Activated CD8-positive, alpha-beta T cell treated with anti-CD3 and anti-CD28 coated beads, Interleukin-2, amount 10 ng/mL, durations not matched to agents 7 days and 5 days (primary cell): Measurements from ENCODE around the gene NRAS. TPM values are rescaled to one million over a fixed set of nuclear protein-coding genes. Genes with fewer than 3 reads are reported as not detected.
A peak's percentile ranks its signal among the peaks of the same experiment; 100 is the strongest.

Experiments
- ATAC-seq: fragments of 150-1000 bp; cut with Tn5 transposase; one replicate; pipeline ENCODE4 v1.10.0; 2021; ENCODE audit warnings: moderate library complexity
- CTCF ChIA-PET: fragments of 350-600 bp; sonication (Branson Sonifier 250); formaldehyde crosslinking; loops from one replicate; lab custom pipeline; 2021; ENCODE audit warnings: antibody characterized with exemption; lab: Charles Lee
- POLR2A ChIA-PET: fragments of 350-600 bp; sonication (Branson Sonifier 250); formaldehyde crosslinking; loops from one replicate; lab custom pipeline; 2021; ENCODE audit warnings: antibody characterized with exemption; lab: Charles Lee
- DNase-seq: peaks from one replicate; pipeline ENCODE4 v3.0.0-alpha.2; 2020
- H3K27ac Mint-ChIP-seq: one replicate; pipeline ENCODE4 v1.8.0; 2021; ENCODE audit warnings: mild to moderate bottlenecking, mixed read lengths
- H3K27me3 Mint-ChIP-seq: one replicate; pipeline ENCODE4 v1.8.0; 2021; ENCODE audit warnings: low read depth, mixed read lengths
- H3K36me3 Mint-ChIP-seq: one replicate; pipeline ENCODE4 v1.8.0; 2021; ENCODE audit warnings: low read depth, mixed read lengths
- H3K4me1 Mint-ChIP-seq: one replicate; pipeline ENCODE4 v1.8.0; 2021; ENCODE audit warnings: low read depth, mixed read lengths
- H3K4me3 Mint-ChIP-seq: one replicate; pipeline ENCODE4 v1.8.0; 2021; ENCODE audit warnings: mild to moderate bottlenecking, mixed read lengths
- H3K9me3 Mint-ChIP-seq: one replicate; pipeline ENCODE4 v1.8.0; 2022; ENCODE audit warnings: mixed read lengths; ENCODE audit not compliant: insufficient read depth
- total RNA-seq, 2 experiments: library from RNA; stranded (reverse); gene quantifications; one replicate each; pipeline ENCODE4 v1.2.3, GENCODE V29; 2021

The NRAS gene
- total RNA-seq, 2 experiments from 2014 or later, result 50.3 to 51.7 TPM

DNA sequence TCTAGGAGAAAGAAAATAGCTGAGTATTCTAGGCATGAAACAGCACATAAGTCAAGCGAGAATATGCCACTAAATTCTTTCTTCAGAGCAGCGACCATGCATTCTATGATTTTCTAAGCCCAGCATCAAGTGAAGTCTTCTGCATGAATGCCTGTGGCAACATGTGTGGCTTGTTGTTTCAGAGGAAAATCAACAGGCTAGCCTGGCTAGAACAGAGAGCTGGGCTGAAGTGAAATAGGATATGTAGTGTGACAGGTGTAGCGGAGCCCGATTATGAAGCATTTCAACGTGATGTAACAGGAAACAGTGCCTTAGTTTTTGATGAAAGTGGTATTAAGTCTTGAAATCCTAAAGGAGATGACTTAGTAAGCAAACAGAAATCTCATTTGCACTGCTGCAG is 34.2 kb upstream of the NRAS start:
- Mint-ChIP-seq H3K27ac (peak overlapping the region; percentile 16), H3K36me3 (peaks cover 57% of the 10 kb centered on the region)

DNA sequence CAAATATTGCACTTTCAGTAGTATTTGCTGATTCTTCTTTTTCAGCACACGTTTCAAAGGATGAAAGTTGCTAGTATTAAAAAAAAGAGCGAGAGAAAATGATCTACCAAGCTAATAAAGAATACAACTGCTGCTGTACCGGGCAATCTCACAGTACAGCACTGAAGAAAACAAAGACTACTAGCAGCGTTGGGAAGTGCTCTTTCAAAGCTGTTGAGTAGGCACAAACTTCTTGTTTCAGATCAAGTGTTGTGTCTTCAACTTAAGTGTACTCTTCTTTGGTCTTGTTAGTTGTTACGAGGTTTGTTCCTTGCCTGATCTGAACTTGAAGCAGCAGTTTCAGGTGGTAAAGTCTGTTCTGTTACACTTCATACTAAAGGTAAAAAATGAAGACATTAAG is 33.3 kb upstream of the NRAS start:
- ChIA-PET CTCF (no interaction called here), POLR2A (interaction anchor here (1.4 to 2.2 kb wide), 3 partner anchors 8 to 34 kb away, joined by 4 to 6 read pairs (median 4); partner anchors contain the start of gene CSDE1)

More for the DNA sequence above, 34.2 kb upstream of the NRAS start:
- no peak for DNase-seq
- Mint-ChIP-seq H3K4me1 (peaks cover 82% of the 10 kb centered on the region), H3K27me3 (no peaks in the 10 kb centered on the region), H3K4me3 (no peak overlapping the region), H3K9me3 (no peaks in the 10 kb centered on the region)
- ChIA-PET CTCF (interaction anchor here (1.5 kb wide), 1 partner anchor 13 kb away, joined by 3 read pairs; no protein-coding TSS in a partner anchor), POLR2A (no interaction called here)
- ATAC-seq, result no peak

DNA sequence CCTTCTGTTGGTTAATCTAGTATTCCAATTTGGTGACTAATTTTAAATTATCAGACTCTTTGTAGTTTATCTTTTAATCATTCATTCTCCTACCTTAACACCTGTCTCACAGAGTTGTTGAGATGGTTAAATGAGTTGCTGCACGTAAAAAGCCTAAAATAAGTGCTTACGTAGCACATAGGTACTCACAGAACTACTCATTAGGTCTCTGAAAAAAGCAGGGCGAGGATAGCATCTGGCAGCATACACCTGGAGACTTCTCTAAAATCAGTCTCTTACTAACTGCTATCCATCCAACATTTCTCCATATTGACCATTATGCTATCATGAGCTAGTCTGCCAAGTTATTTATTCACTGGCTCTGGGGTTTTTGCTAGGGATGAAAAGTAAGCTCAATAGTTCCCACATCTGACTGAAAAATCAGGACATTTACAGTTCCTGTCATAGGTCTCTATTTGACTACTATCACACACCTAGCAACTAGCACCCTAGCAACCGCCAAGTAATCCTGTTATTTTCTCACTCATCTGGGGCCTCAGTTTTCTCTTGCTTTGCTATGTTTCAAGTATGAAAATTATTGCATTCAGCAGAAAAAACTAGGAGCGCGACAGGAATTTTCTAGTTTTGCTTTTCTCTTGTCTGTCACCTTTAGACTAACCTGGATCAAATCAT is 30.0 kb upstream of the NRAS start:
- peaks cover 50% of the 10 kb centered on the region for H3K4me1 Mint-ChIP-seq
- DNase-seq, result no peak
- ChIA-PET POLR2A (no interaction called here), CTCF (no interaction called here)
- no peak for ATAC-seq
- no peaks in the 10 kb centered on the region for H3K27me3 Mint-ChIP-seq
- peaks cover 64% of the 10 kb centered on the region for H3K36me3 Mint-ChIP-seq
- H3K9me3 Mint-ChIP-seq, result no peaks in the 10 kb centered on the region
- H3K27ac Mint-ChIP-seq, result no peak overlapping the region
- no peak overlapping the region for H3K4me3 Mint-ChIP-seq

More for the DNA sequence above, 33.3 kb upstream of the NRAS start:
- Mint-ChIP-seq H3K4me1 (peaks cover 77% of the 10 kb centered on the region), H3K9me3 (no peaks in the 10 kb centered on the region), H3K27ac (no peak overlapping the region), H3K36me3 (peaks cover 58% of the 10 kb centered on the region), H3K4me3 (no peak overlapping the region), H3K27me3 (no peaks in the 10 kb centered on the region)
- DNase-seq (no peak), ATAC-seq (no peak)

DNA sequence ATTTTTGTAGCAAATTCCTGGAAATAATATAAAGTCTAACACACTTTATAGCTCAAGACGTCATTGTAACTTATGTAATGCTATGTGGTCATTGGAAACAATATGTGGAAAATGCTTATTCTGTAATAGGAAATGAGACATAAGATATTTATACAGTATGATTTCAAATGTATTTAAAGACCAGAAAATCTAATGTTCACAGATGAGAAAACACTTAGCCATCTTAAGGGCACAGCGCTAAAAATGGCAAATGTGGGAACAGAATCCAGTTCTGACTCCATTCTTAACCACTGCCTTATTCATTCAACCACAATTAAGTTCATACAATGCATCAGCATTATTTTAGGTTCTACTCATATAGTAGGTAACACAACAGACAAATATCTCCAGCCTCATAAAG is 28.7 kb upstream of the NRAS start:
- POLR2A ChIA-PET, result no interaction called here
- Mint-ChIP-seq H3K27me3 (no peaks in the 10 kb centered on the region), H3K4me1 (peaks cover 41% of the 10 kb centered on the region), H3K9me3 (no peaks in the 10 kb centered on the region), H3K27ac (no peak overlapping the region), H3K4me3 (no peak overlapping the region), H3K36me3 (peaks cover 64% of the 10 kb centered on the region)
- CTCF ChIA-PET, result interaction anchor here (0.5 to 1.1 kb wide), 3 partner anchors 10 to 398 kb away, joined by 4 to 7 read pairs (median 5); no protein-coding TSS in a partner anchor
- no peak for ATAC-seq
- DNase-seq, result no peak

DNA sequence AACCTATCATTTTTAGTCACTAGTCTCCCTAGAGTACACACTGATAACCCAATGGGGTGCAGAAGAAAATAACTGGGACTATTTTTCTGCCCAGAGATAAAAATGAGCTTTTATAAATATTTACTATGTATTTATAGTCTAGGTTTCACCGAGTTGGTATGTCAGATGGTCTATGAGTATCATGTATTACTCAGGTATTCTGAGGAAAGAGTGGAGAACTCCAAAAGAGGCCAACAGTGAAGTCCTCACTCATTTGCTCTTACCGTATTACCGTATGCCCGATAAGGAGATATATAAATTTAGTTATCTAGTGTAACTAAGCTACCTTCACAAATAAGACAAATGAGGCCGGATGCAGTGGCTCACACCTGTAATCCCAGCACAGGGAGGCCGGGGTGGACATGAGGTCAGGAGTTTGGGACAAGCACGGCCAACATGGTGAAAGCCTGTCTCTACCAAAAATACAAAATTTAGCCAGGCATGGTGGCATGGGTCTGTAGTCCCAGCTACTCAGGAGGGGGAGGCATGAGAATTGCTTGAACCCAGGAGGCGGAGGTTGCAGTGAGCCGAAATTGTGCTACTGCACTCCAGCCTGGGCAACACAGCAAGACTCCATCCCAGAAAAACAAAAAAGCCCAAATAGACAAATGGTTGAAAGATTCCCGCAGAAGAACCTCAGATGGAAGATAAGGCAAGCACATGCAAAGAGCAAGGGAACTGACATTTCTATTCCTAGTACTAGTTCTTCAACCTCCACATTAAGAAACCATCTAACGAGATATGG is 25.6 kb upstream of the NRAS start:
- no peak overlapping the region for H3K27ac Mint-ChIP-seq
- ATAC-seq (no peak), DNase-seq (no peak)
- no peak overlapping the region for H3K4me3 Mint-ChIP-seq
- peaks cover 23% of the 10 kb centered on the region for H3K4me1 Mint-ChIP-seq
- H3K9me3 Mint-ChIP-seq, result no peaks in the 10 kb centered on the region
- H3K36me3 Mint-ChIP-seq, result peaks cover 63% of the 10 kb centered on the region
- POLR2A ChIA-PET, result interaction anchor here (0.6 kb wide), 2 partner anchors 37 to 800 kb away, joined by 3 read pairs; no protein-coding TSS in a partner anchor
- CTCF ChIA-PET, result no interaction called here
- no peaks in the 10 kb centered on the region for H3K27me3 Mint-ChIP-seq

DNA sequence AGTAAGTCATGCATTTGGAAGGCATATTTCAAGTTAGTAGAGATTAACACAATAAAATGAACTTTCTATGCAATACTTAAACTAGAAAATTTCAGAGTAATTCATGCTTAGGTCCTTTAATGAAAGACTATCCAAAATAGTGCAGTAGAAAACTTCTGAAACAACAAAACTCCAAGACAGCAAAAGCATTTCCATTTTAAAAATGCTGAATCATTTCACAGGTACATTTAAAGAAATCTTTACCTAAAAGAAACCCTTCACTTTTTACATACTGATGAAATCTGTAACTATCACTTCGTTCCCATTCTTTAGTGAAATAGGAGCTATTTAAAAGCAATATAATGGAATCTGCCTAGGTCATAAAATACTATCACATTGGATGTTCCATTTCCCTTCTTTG is 23.8 kb upstream of the NRAS start:
- no peak for DNase-seq
- no peak for ATAC-seq
- no peaks in the 10 kb centered on the region for H3K9me3 Mint-ChIP-seq
- no peak overlapping the region for H3K27ac Mint-ChIP-seq
- H3K4me1 Mint-ChIP-seq, result peaks cover 8% of the 10 kb centered on the region
- H3K36me3 Mint-ChIP-seq, result peaks cover 64% of the 10 kb centered on the region
- H3K27me3 Mint-ChIP-seq, result no peaks in the 10 kb centered on the region
- ChIA-PET POLR2A (no interaction called here), CTCF (no interaction called here)
- H3K4me3 Mint-ChIP-seq, result no peak overlapping the region

DNA sequence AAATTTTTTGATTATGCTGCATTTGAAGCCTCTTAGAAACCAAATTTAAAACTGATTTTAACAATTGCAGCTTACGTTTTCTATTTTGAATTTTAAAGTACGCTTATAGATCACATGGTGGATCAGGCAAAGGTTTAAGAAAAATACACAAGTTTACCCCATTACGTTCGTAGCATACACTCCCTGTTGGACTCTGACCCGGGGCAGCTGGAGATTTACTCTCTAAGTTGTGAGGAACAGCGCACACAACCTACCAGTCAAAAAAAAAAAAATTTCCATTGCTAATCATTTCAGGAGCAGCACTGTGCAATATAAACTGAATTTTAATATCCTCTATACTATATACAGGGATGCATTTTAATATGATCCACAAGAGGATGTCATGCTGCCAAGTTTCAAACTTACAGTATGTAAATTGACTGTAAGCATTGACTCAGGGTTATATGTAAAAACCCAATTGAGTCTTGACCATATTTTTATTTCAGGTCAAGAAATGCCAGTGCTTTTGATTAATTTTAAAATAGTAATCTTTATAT is 20.8 kb upstream of the NRAS start:
- CTCF ChIA-PET, result interaction anchor here (1.3 kb wide), 1 partner anchor 14 kb away, joined by 3 read pairs; no protein-coding TSS in a partner anchor
- Mint-ChIP-seq H3K27me3 (no peaks in the 10 kb centered on the region), H3K36me3 (peaks cover 66% of the 10 kb centered on the region)

DNA sequence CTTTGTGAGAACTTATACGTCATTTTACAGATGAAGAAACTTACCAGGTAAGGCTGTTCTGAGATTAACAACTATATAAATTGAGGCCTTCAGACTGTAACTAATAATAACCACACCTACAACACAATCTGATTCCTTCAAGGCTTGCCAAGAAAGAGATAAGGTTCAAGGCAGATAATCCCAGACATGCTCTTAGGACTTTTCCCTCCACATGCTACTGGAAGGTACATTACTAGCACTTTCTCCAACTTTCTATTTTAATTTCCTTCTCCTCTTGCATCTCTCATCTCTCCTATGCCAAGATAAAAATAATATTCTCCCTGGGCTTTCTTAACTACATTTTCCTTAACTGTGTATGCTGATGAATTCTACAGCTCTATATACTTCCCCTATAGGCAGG is 18.9 kb upstream of the NRAS start:
- peaks cover 70% of the 10 kb centered on the region for H3K36me3 Mint-ChIP-seq
- H3K4me1 Mint-ChIP-seq, result peaks cover 2% of the 10 kb centered on the region
- no peak overlapping the region for H3K27ac Mint-ChIP-seq
- H3K4me3 Mint-ChIP-seq, result no peak overlapping the region
- no peaks in the 10 kb centered on the region for H3K27me3 Mint-ChIP-seq
- ChIA-PET CTCF (no interaction called here), POLR2A (no interaction called here)
- no peaks in the 10 kb centered on the region for H3K9me3 Mint-ChIP-seq
- no peak for ATAC-seq
- no peak for DNase-seq

More for the DNA sequence above, 20.8 kb upstream of the NRAS start:
- ATAC-seq (no peak), DNase-seq (no peak)
- POLR2A ChIA-PET, result interaction anchor here (1.1 kb wide), 1 partner anchor 12 kb away, joined by 6 read pairs; no protein-coding TSS in a partner anchor
- Mint-ChIP-seq H3K4me3 (no peak overlapping the region), H3K4me1 (peaks cover 7% of the 10 kb centered on the region), H3K9me3 (no peaks in the 10 kb centered on the region), H3K27ac (no peak overlapping the region)

DNA sequence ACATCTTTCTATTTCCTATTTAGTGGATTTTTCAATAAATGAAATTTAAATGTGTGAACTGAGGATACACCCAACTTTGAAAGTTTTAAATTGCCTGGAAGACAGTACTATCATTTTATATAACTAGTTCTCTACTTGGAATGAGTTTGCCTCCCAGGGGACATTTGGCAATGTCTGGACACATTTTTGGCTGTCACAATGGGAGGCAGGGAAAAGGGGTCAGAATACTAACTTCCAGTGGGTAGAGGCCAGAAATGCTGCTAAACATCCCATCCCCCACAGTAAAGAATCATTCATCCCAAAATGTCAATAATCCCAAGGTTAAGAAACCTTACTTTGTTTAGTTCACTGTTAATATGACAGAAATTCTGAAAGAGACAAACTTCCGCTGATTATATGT is 13.2 kb upstream of the NRAS start:
- Mint-ChIP-seq H3K27ac (no peak overlapping the region), H3K27me3 (no peaks in the 10 kb centered on the region), H3K4me3 (no peak overlapping the region), H3K9me3 (no peaks in the 10 kb centered on the region), H3K4me1 (peaks cover 2% of the 10 kb centered on the region), H3K36me3 (peaks cover 69% of the 10 kb centered on the region)
- ATAC-seq (no peak), DNase-seq (no peak)
- ChIA-PET CTCF (no interaction called here), POLR2A (no interaction called here)

DNA sequence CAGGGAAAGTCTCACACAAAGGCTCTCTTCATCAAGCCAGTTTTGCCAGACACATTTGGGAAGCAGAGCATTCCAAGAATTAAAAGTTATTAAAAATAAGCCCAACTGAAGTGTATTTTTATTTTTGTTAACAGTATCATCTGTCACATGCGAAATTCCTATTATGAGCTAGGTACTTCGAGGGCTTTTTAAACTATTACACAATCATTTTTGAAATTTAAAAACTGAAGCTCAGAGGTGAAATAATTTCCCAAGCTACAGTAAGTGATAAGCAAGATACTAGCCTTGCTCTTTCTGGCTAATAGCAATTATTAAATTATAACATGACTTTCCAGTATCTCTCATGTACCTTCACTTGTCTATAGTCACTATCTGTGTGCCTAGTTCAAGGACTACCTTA is 12.0 kb upstream of the NRAS start:
- DNase-seq, result no peak
- no peak overlapping the region for H3K4me3 Mint-ChIP-seq
- ChIA-PET POLR2A (interaction anchor here (0.6 kb wide), 1 partner anchor 13 kb away, joined by 3 read pairs; no protein-coding TSS in a partner anchor), CTCF (no interaction called here)
- H3K4me1 Mint-ChIP-seq, result peaks cover 4% of the 10 kb centered on the region
- no peaks in the 10 kb centered on the region for H3K27me3 Mint-ChIP-seq
- H3K27ac Mint-ChIP-seq, result no peak overlapping the region
- no peaks in the 10 kb centered on the region for H3K9me3 Mint-ChIP-seq
- peaks cover 67% of the 10 kb centered on the region for H3K36me3 Mint-ChIP-seq
- no peak for ATAC-seq

DNA sequence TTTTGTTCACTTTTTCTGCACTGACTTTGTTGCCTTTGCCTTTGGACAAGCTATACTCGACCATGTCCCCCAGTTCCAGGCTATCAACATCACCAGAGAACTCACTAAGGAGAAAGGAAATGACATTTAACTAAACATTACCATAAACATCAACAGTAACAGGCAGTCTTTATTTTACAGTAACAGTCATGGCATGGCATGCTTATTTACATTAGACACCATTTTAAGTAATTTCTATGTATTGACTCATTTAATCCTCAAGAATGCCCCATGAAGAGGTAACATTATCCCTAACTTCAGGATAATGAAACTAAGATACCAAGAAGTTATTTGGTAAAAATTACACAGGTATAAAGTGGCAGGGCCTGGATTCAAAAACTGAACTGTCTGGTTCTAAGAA is 8.7 kb upstream of the NRAS start:
- ATAC-seq, result no peak
- no peak overlapping the region for H3K27ac Mint-ChIP-seq
- CTCF ChIA-PET, result no interaction called here
- H3K27me3 Mint-ChIP-seq, result no peaks in the 10 kb centered on the region
- peaks cover 4% of the 10 kb centered on the region for H3K4me1 Mint-ChIP-seq
- H3K4me3 Mint-ChIP-seq, result no peak overlapping the region
- H3K36me3 Mint-ChIP-seq, result peaks cover 72% of the 10 kb centered on the region
- no peak for DNase-seq
- POLR2A ChIA-PET, result no interaction called here
- H3K9me3 Mint-ChIP-seq, result no peaks in the 10 kb centered on the region

DNA sequence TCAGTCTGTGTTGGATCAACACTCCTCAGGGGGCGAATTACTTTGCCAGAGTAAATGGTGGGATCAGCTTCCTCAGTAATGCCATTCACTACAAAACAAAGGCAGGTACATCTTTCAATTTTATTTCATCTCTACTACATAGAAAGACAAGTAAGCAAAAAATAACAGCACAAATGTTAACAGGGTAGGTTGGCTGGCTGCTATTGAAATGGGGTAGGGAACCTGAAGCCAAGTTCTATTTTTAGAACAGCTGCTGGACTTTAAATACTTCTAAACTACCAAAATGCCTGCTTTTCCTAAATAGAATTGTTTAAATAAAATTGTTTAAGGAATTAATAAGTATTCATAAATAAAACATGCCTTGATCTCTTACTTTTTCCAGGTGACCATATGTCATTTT is 7.3 kb upstream of the NRAS start:
- no peaks in the 10 kb centered on the region for H3K27me3 Mint-ChIP-seq
- H3K4me3 Mint-ChIP-seq, result no peak overlapping the region
- POLR2A ChIA-PET, result no interaction called here
- no peak for ATAC-seq
- H3K27ac Mint-ChIP-seq, result no peak overlapping the region
- peaks cover 73% of the 10 kb centered on the region for H3K36me3 Mint-ChIP-seq
- peaks cover 4% of the 10 kb centered on the region for H3K4me1 Mint-ChIP-seq
- CTCF ChIA-PET, result no interaction called here
- no peaks in the 10 kb centered on the region for H3K9me3 Mint-ChIP-seq
- no peak for DNase-seq
